A204.1 (cell line): ENCODE results near the gene SCUBE3.

Experiments used
- FAIRE-seq: peaks from 2 replicates; lab custom pipeline; 2012; peaks lifted over from hg19 to GRCh38; lab: Jason Lieb, UNC

SCUBE3 gene

DNA sequence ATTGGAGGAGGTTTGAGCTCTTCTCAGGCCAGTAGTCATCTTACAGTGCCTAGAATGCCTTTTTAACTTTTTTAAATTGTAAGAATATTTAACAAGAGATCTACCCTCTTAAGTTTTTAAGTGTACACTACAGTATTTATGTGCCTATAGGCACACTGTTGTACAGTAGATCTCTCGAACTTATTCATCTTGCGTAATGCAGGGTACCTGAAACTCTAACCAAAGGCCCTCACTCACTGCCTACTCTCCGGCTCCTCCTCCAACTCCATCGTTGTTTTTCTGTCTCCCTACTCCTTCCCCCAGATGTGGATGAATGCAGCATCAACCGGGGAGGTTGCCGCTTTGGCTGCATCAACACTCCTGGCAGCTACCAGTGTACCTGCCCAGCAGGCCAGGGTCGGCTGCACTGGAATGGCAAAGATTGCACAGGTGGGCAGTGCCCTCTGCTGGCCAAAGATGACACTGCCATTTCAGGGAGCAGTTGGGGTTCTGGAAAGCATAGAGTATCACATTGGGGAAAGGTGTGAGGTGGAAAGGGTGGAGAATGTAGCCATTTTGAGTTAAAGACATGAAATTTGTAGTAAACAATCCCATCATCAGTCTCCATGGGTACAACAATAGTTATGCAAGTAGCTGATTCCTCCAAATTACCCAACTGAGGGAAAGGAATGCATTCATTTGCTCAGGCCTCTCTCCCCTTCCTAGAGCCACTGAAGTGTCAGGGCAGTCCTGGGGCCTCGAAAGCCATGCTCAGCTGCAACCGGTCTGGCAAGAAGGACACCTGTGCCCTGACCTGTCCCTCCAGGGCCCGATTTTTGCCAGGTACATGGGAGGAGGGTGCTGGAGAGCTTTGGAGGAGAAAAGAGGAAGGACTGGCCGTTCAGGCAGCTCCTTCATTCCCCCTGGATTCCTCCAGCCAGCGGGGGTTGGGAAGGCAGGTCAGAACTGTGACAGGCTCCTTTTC is 27.4 kb downstream of the SCUBE3 start:
- FAIRE-seq = no peak

DNA sequence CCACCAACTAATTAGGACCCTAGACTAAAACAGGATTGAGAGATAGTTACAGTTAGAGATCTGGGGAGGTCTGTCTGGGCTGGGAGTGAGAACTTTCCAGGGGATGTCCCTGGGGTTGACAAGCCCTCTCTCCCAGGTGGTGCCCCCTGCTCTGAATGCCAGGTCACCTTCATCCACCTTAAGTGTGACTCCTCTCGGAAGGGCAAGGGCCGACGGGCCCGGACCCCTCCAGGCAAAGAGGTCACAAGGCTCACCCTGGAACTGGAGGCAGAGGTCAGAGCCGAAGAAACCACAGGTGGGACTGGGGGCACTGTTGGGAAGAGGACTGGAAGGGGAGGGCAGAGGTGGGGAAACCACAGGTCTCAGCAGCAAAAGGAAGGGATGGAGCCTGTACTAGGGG is 28.7 kb downstream of the SCUBE3 start:
- FAIRE-seq = no peak

DNA sequence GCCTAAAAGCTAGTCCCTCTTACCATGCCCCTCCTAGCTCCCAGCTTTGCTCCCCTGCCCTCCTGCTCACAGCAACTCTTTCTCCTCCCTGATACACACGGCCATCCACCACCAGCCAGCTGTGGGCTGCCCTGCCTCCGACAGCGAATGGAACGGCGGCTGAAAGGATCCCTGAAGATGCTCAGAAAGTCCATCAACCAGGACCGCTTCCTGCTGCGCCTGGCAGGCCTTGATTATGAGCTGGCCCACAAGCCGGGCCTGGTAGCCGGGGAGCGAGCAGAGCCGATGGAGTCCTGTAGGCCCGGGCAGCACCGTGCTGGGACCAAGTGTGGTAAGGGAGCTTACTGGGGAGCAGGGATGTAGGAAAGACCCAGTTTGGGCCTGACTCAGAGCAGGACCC is 29.1 kb downstream of the SCUBE3 start:
- FAIRE-seq = no peak

DNA sequence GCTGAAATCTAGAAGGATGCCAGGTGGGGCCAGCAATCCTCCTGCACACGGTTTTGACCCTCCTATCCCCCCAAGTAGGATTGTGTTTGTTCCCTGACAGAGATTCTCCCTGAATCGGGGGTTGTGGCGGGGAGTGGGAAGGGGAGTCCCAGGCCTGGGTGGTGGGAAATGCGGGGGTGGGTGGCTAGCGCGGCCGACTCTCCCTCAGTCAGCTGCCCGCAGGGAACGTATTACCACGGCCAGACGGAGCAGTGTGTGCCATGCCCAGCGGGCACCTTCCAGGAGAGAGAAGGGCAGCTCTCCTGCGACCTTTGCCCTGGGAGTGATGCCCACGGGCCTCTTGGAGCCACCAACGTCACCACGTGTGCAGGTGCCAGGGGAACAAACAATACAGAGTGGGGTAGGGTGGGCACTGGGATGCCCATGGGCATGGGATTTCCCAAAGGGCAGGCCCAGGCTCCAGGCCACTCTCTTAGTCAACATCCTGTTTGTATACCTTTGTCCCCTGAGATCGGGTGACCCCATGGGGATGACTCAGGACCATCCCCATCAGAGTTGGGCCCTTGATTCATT is 29.7 kb downstream of the SCUBE3 start:
- FAIRE-seq = no peak

DNA sequence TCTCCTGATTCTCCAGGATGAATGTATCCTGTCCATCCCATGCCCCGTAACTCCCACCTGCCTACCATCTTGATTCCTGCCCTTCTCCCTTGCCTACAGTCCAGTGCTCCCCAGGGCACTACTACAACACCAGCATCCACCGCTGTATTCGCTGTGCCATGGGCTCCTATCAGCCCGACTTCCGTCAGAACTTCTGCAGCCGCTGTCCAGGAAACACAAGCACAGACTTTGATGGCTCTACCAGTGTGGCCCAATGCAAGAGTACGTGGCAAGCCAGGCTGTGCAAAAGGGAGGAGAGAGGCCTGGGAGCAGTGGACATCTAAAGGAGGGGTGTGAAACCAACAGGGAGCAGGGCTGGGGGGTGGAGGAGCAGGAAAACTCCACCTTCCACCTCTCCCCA is 30.8 kb downstream of the SCUBE3 start:
- no peak for FAIRE-seq

DNA sequence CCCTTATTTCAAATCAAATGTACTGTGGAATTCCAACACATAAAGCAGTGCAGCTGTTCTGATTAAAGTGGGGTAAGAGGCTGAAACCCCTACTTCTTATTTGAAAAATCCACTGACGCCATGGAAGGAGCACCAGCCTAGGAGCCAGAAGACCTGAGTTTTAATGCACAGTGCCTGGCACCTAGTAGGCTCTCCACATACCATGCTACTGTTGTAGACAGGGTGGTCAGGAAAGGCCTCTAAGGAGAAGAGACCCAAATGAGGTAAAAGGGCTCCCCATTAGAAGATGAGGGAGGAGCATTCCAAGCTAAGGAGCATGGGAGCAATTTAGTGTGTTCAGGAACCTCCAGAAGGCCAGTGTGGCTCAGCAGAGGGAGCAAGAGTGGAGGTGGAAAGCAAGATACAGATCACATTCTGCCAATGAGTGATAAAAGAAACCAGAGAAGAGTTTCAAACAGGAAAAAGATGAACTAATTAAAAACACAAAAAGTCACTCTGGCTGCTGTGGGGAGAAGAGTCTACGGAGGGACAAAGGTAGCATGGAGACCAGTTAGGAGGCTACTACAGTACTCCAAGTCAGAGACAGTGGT is 34.0 kb downstream of the SCUBE3 start:
- FAIRE-seq = no peak

DNA sequence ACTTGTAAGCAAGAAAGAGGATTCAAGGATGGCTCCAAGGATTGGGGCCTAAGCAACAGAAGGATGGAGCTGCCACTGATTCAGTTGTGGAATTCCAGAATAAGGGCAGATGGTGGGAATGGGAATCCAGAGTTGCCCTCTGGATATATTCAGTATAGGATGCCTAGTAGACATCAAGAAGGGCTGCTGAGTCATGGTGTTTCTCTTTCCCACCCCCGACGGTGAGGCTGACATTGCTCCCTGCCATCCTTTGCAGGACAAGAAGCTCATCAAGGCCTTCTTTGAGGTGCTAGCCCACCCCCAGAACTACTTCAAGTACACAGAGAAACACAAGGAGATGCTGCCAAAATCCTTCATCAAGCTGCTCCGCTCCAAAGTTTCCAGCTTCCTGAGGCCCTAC is 34.5 kb downstream of the SCUBE3 start:
- FAIRE-seq = no peak

DNA sequence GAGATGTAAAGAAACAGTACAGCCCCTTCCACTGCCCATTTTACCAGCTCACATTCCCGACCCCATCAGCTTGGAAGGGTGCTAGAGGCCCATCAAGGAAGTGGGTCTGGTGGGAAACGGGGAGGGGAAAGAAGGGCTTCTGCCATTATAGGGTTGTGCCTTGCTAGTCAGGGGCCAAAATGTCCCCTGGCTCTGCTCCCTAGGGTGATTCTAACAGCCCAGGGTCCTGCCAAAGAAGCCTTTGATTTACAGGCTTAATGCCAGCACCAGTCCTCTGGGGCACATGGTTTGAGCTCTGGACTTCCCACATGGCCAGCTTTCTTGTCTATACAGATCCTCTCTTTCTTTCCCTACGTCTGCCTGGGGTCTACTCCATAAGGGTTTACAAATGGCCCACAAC is 35.2 kb downstream of the SCUBE3 start:
- no peak for FAIRE-seq

DNA sequence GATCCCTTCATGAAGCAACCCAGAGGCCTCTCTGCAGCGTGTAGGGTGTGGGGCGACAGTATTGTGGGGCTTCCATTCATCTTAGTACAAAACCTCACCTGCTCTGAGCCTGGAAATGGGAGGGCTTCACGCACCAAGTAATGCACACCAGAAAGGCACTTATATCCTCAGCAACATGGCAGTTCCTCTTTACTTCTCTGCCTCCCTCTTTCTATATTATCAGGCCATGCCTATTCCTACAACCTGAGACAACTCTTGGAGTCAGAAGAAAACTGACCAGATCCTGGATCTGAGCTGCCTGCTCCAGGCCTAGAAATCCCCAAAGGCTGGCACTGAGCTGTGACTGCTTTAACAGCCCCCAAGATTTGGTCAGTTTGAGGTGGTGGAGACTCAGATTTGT is 38.2 kb downstream of the SCUBE3 start:
- no peak for FAIRE-seq

DNA sequence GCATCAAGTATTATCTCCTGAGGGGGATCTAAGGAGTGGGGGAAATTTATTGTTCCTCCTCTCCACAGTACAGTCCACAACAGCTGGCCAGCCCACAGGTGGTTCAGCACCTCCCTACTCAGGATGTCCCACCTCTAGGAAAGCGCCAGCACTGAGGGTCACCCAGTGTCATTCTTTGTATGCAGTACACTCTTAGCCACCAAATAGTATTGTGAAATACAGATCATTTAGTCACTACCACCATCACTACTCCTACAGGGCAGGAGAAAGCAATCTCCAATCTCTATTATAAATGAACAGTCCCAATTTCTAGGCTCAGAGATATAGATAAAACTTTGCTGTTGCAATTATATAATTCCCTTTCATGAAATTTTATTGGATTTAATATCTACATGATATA is 39.5 kb downstream of the SCUBE3 start:
- no peak for FAIRE-seq

DNA sequence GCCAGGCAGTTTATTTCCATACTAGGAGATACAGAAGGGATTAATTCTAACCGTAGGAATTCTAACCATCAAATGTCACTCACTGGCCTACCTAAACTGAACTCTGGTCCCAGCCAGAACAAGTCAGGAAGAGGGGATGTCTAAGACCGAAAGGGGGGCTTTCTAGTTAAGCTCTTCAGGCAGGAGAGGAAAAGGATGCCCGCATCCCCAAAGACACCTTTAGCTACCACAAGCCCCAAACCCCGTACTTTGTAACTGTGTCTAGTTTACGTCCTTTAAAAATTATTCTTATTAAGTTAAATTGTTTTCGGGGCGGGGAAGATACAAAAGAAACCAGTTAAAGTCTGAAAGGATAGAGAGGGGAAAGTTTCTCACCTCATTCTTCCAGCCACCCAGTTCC is 44.6 kb downstream of the SCUBE3 start:
- no peak for FAIRE-seq

DNA sequence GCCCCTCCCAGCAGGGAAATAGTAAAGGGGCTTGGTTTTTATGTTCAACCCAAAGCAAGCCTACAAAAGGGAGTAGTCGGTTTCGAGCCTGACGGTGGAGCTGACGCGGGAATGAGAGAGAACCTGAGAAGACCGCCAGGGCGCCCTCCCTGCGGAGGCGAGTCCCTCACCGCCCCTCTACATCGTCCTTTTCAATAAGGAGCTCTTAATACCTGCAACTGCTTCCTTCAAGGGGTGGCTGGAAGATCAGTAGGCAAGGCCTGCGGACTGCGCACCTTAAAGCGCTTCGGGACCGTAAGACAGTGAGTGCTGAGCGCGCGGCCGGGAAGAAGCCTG is 45.1 kb downstream of the SCUBE3 start:
- no peak for FAIRE-seq

DNA sequence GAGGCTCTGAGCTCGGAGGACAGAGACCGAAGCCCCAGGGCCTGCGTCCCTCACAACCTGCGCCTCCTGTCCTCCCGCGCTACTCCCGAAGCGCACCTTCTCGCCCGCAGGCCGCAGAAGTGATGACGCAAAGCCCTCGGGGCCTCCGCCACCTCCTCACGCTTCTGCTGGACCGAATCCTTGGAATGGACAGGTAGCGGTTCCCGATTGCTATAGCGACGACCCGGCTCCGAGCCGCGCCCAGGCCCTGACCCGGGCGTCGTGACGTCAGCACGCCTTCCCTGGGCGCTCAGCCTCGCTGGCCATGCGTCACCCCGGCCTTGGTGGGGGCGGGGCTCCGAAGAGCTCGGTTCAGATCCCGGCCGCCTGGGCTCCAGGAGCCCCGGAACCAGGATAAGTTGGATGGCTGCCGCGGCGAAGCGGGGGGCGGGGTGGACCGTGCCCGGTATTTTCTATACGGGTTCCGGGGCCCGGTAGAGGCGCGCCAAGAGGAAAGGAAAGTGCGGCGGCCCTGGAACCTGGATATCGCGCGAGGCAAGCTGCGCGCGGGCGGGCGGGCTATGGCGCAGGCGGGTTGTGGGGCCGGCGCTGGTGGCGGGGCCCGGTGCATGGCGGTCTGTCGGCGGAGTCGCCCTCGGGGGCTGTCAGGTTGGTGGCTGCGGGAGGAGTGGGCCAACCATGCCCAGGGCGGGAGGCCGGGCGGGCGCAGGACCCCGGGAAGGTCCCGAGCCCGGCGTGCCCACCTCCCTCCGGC is 45.6 kb downstream of the SCUBE3 start, which contains the start of gene ZNF76:
Gene ZNF76 (plus strand): TSS at position 542 of the 754 bp plus-strand sequence. CDS start 21,417 bp downstream, outside the sequence.
- peak; percentile 78 for FAIRE-seq

DNA sequence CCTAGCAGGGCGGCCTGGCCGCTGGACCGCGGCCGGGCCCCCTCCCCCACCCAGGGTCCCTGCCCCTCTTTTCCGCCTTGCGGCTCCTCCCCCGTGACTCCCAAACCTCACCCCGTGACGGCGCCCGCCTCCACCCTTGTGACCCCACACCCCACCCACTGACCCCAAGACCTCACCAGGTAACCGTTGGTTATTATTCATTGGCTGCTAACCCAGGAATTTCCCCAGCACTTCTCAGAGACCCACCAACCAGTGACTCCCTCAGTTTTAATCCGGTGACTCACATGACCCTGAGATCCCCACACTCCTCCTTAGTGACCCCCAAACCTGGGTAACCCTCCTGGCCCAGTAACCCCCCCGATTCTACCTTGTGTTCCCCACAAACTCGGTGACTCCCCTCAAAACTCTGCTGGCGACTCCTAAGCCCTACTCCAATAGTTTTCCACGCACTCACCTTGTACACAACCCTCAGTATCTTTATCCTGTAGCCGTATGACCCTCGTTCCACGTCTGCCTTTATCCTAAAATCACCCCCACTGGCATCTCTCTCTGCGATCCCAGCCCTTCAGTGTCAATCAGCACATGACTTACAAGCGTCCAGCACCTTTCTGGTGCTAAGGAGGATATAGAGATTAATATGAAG is 46.3 kb downstream of the SCUBE3 start:
- FAIRE-seq = no peak

DNA sequence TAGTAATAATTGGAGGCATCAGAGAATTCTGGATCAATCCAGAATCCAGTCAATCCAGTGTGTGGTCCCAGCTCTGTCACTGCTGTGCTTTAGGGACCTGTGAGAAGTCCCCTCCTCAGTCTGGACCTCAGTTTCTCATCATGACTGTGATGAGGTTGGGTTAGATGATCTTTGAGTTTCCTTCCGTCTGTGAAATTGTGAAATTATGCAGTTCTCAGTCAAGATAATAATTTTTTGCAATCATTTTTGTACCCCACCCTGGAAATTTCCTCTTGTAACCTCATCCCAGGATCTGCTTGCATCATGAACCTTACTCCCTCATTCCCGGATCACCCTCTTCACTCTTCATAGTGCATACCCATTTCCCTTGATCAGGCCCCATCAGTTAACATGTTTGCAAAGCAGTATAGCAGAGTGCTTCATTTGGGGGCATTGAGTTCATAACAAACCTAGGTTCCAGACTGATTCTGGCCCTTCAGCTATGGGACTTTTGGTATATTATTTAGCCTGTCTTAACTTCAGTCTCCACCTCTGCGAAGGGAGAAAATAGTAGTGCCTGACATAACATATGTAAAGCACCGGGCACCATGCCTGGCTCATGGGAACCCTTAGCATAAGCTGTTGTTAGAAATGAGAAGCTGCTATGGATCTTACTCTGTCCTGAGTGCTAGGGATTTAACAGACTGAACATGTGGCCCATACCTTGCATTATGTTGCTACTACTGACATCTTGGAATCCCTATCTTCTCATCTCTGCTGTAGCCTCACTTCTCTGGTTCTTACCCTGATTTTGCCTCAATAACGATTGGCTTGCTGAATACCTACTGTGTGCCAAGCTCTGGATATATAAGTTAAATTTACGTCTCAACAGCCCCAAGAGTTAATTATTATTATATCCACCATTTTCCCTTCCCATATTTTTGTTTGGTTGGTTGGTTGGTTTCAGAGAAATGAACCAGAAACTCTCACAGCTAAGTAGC is 47.1 kb downstream of the SCUBE3 start:
- FAIRE-seq = no peak

DNA sequence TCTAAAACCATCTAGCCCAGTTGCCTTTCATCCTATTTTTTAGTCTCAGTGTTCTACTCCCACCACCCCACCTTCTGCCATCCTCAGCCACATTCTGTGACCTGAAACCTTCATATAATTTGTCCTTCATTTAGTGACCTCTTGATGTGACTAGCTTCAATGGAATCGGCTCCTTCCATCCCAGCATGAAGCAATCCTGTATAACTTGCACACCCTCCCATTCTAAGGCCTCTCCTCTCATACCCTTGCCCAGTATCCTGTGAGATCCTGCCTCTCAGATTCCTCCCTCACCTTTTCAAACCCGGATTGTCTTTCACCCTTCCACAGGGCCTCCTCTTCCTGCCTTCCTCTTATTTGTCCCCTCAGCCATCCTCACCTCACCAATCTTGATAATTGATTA is 48.8 kb downstream of the SCUBE3 start:
- no peak for FAIRE-seq

DNA sequence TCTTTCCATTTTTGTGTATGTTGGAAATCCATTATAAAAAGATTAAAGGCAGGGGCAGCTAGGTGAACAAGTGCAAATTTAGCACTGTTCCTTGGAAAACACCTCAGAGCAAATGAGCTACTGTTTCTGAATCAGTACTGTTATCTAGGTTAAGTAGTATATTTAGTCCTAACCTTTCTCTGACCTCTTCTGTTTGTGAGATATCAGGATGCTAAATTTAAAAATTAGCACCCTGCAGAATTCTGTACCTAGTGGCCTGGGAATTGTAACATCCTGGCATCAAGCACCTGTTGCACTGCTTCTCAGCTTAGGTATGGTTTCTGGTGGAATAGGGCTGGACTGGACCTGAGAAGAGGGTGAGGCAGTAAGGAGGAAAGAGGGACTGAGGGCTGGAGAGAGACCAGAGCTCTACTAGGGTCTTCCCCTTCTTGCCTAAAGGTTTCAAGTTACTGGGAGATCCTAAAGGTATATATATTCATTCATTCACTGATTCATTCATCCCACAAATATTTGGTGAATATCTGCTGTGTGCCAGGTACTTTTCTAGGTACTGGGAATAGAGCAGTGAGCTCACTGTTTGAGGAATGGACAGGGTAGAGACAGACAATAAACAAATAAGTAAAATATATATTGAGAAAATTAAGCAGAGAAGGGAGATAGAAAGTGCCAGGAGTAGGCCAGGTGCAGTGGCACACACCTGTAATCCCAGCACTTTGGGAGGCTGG is 51.0 kb downstream of the SCUBE3 start:
- FAIRE-seq = no peak

DNA sequence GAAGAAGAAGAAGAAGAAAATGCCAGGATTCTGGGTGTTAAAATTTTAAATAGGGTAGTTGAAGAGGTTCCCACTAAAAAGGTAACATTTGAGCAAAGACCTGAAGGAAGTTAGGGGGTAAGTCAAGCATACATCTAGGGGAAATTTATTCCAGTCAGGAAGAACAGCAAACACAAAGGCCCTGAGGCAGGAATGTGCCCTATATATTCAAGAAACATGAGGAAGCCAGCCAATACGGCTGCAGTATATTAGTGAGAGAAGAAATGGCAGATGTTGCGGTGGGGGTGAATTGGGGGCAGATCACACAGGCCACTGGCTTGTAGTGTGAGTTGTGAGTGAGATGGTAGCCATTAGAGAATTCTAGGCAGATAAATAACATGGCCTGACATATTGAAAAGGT is 51.8 kb downstream of the SCUBE3 start:
- no peak for FAIRE-seq

DNA sequence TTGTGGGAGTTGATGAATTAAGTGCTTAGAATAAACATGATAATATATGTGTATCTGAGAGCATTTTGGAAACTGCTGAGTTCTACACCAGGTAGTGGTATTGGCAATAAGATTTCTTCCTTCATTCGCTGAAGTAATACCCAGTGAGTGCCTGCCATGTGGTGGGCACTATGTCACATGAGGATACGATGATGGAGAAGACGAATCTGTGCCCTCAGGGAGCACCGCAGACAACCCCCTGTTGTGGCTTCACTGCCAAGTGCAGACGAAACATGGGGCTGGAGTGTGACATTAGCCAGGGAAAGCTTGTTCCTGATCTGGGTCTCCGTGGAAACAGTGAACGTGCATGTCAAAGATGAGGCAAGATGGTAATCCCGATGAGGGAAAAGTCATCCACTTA is 53.7 kb downstream of the SCUBE3 start:
- no peak for FAIRE-seq

DNA sequence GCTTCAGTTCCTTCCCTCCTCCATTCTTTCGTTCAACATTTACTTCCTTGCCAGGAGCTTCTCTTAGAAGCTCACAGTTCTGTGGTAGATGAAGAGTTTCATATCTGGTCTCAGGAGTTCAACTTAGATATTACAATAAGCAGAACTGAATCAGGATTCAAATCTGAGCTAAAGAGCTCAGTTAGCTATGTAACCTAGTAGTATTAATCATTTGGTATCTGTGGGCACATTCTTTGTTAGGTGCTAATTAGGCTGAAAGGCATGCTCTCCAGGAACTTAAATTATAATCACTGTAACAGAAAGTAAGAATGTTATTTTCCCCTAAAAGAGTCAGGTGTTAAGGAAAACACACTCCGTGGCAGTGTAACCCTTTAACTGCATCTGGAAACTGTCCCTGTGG is 54.1 kb downstream of the SCUBE3 start:
- FAIRE-seq = no peak
